Neural cell (in vitro differentiated cells): ENCODE data around the gene SELENON. TPM values are rescaled to one million over a fixed set of nuclear protein-coding genes. Genes with fewer than 3 reads are reported as not detected.

Experiments used
- H2AFZ ChIP-seq: fragments of 200-600, 300-800 bp; sonication (generic), shearing (Covaris generic); 2 replicates; pipeline ENCODE4 v1.6.0; 2014; ENCODE audit warnings: low read depth, mild to moderate bottlenecking, antibody characterized with exemption, low read length, moderate library complexity
- H3F3A ChIP-seq: fragments of 200-600 bp; shearing (Covaris generic); 2 replicates; pipeline ENCODE4 v1.6.1; 2016; ENCODE audit warnings: mild to moderate bottlenecking, moderate library complexity, mixed read lengths, antibody characterized with exemption, low read length; ENCODE audit not compliant: insufficient read depth, poor library complexity, severe bottlenecking
- H3K27ac ChIP-seq: fragments of 200-600, 300-800 bp; sonication (generic), shearing (Covaris generic); 2 replicates; pipeline ENCODE4 v1.5.1; 2014; ENCODE audit warnings: mild to moderate bottlenecking, low read length, moderate library complexity
- H3K27me3 ChIP-seq: fragments of 300-800, 200-600 bp; sonication (generic), shearing (Covaris generic); 2 replicates; pipeline ENCODE4 v1.6.0; 2014; ENCODE audit warnings: mild to moderate bottlenecking, low read depth, low read length, moderate library complexity; ENCODE audit not compliant: insufficient read depth
- H3K36me3 ChIP-seq: fragments of 300-800, 200-600 bp; sonication (generic), shearing (Covaris generic); 2 replicates; pipeline ENCODE4 v1.5.1; 2014; ENCODE audit warnings: mild to moderate bottlenecking, antibody characterized with exemption, low read length, moderate library complexity; ENCODE audit not compliant: insufficient read depth
- H3K4me2 ChIP-seq: fragments of 300-800, 200-600 bp; sonication (generic), shearing (Covaris generic); 2 replicates; pipeline ENCODE4 v1.6.0; 2014; ENCODE audit warnings: mild to moderate bottlenecking, low read length
- H3K4me3 ChIP-seq: fragments of 300-800, 200-600 bp; sonication (generic), shearing (Covaris generic); 2 replicates; pipeline ENCODE4 v1.5.1; 2014; ENCODE audit warnings: mild to moderate bottlenecking, low read length, moderate library complexity
- H3K79me2 ChIP-seq: fragments of 200-600 bp; shearing (Covaris generic); replicated peaks from 2 replicates; pipeline ENCODE4 v1.6.0; 2014; ENCODE audit warnings: mild to moderate bottlenecking, low read length, moderate library complexity; ENCODE audit not compliant: insufficient read depth
- H3K9ac ChIP-seq: fragments of 300-800, 200-600 bp; sonication (generic), shearing (Covaris generic); 2 replicates; pipeline ENCODE4 v1.6.1; 2016; ENCODE audit warnings: mild to moderate bottlenecking, low read length, mixed read lengths
- H3K9me2 ChIP-seq: fragments of 200-600 bp; shearing (Covaris generic); 2 replicates; pipeline ENCODE4 v1.6.1; 2016; ENCODE audit warnings: mild to moderate bottlenecking, low read length, mixed read lengths; ENCODE audit not compliant: insufficient read depth
- H3K9me3 ChIP-seq: fragments of 200-600, 300-800 bp; sonication (generic), shearing (Covaris generic); 2 replicates; pipeline ENCODE4 v1.6.1; 2016; ENCODE audit warnings: mild to moderate bottlenecking, mixed run types, low read length, moderate library complexity, mixed read lengths
- H4K20me1 ChIP-seq: fragments of 200-600 bp; shearing (Covaris generic); 2 replicates; pipeline ENCODE4 v1.6.1; 2016; ENCODE audit warnings: mild to moderate bottlenecking, mixed run types; ENCODE audit not compliant: insufficient read depth
- CTCF ChIP-seq: fragments of 450-650 bp; IDR thresholded peaks from 2 replicates; pipeline ENCODE4 v1.5.1; 2014; ENCODE audit warnings: antibody characterized with exemption, mild to moderate bottlenecking, moderate library complexity; ENCODE audit not compliant: poor library complexity, severe bottlenecking
- EP300 ChIP-seq: fragments of 450-650 bp; conservative IDR thresholded peaks from 2 replicates; pipeline ENCODE4 v1.6.1; 2014; ENCODE audit warnings: antibody characterized with exemption, mild to moderate bottlenecking, moderate library complexity; ENCODE audit not compliant: poor library complexity, severe bottlenecking
- EZH2 ChIP-seq: fragments of 200-600, 300-800 bp; shearing (Covaris generic), sonication (generic); IDR thresholded peaks from 2 replicates; pipeline ENCODE4 v1.6.1; 2014; ENCODE audit warnings: antibody characterized with exemption, low read length, borderline replicate concordance, mild to moderate bottlenecking; ENCODE audit not compliant: insufficient read depth, poor library complexity, severe bottlenecking
- MXI1 ChIP-seq: fragments of 450-650 bp; conservative IDR thresholded peaks from 2 replicates; pipeline ENCODE4 v1.6.1; 2014; ENCODE audit warnings: antibody characterized with exemption, mild to moderate bottlenecking; ENCODE audit not compliant: poor library complexity, severe bottlenecking
- POLR2AphosphoS5 ChIP-seq: IDR thresholded peaks from 2 replicates; pipeline ENCODE4 v1.6.1; 2012
- RAD21 ChIP-seq: fragments of 450-650 bp; conservative IDR thresholded peaks from 2 replicates; pipeline ENCODE4 v1.6.1; 2014; ENCODE audit warnings: antibody characterized with exemption, mild to moderate bottlenecking, moderate library complexity
- REST ChIP-seq: IDR thresholded peaks from 2 replicates; pipeline ENCODE4 v1.6.1; 2012; ENCODE audit warnings: borderline replicate concordance
- SMC3 ChIP-seq: fragments of 450-650 bp; conservative IDR thresholded peaks from 2 replicates; pipeline ENCODE4 v1.6.1; 2014; ENCODE audit warnings: antibody characterized with exemption, mild to moderate bottlenecking, moderate library complexity; ENCODE audit not compliant: poor library complexity
- TAF1 ChIP-seq: IDR thresholded peaks from 2 replicates; pipeline ENCODE4 v1.6.1; 2012; ENCODE audit warnings: low read depth
- polyA plus RNA-seq: library from polyadenylated mRNA; depleted of rRNA; stranded (reverse); fragments of >200 nt; gene quantifications from 2 replicates; pipeline ENCODE4 v1.2.3, GENCODE V29; 2014

Gene SELENON
- polyA plus RNA-seq, 1 donor from 2014 or later: 6.5 TPM

- H3K27ac ChIP-seq: no peak overlapping the region
- H3K9me2 ChIP-seq: no peaks in the 10 kb centered on the region
- H3F3A ChIP-seq: no peaks in the 10 kb centered on the region
- no peaks in the 10 kb centered on the region for H4K20me1 ChIP-seq
- H3K4me3 ChIP-seq: no peak overlapping the region
- H3K9ac ChIP-seq: no peak overlapping the region
- H3K27me3 ChIP-seq: no peaks in the 10 kb centered on the region
- no peak for TF ChIP-seq REST
- no peak for TF ChIP-seq SMC3
- no peak for TF ChIP-seq EP300
- no peak for TF ChIP-seq CTCF
- TF ChIP-seq TAF1: no peak
- no peak for TF ChIP-seq EZH2
- no peak for TF ChIP-seq MXI1
- no peak for TF ChIP-seq POLR2AphosphoS5
- TF ChIP-seq RAD21: no peak
- no peaks in the 10 kb centered on the region for H3K9me3 ChIP-seq
- no peaks in the 10 kb centered on the region for H3K79me2 ChIP-seq
- H2AFZ ChIP-seq: no peak overlapping the region
- H3K36me3 ChIP-seq: no peaks in the 10 kb centered on the region
- H3K4me2 ChIP-seq: no peak overlapping the region
These were observed 36.5 kb upstream of the SELENON start for GRCh38 chr1:25763493-25763892.

GRCh38 chr1:25765136-25765922 is 34.7 kb upstream of the SELENON start:
- no peak overlapping the region for H3K4me3 ChIP-seq
- H3K9ac ChIP-seq: no peak overlapping the region
- no peaks in the 10 kb centered on the region for H3F3A ChIP-seq
- H2AFZ ChIP-seq: no peak overlapping the region
- H3K27me3 ChIP-seq: no peaks in the 10 kb centered on the region
- no peaks in the 10 kb centered on the region for H3K9me2 ChIP-seq
- no peaks in the 10 kb centered on the region for H4K20me1 ChIP-seq
- no peak overlapping the region for H3K4me2 ChIP-seq
- no peak for TF ChIP-seq POLR2AphosphoS5
- no peak for TF ChIP-seq MXI1
- TF ChIP-seq RAD21: no peak
- TF ChIP-seq CTCF: no peak
- no peak overlapping the region for H3K27ac ChIP-seq
- no peaks in the 10 kb centered on the region for H3K9me3 ChIP-seq
- no peaks in the 10 kb centered on the region for H3K36me3 ChIP-seq
- no peaks in the 10 kb centered on the region for H3K79me2 ChIP-seq
